ENCODE measurements around the gene ARHGEF7.
A peak's percentile ranks its signal among the peaks of the same experiment; 100 is the strongest.
"Not testable (repeated sequence)": the region's sequence is repeated elsewhere in the genome, so short reads cannot be mapped to it uniquely, and the experiment has no call there.

ARHGEF7 gene

GRCh38 chr13:111171112-111171511 is 56.0 kb downstream of the ARHGEF7 start:
- DNase-seq (ENCODE audit: low read depth, low spot score): no peak

- no peak for DNase-seq (ENCODE audit: low read depth, low spot score)
Measured at GRCh38 chr13:111171629-111172028, 56.5 kb downstream of the ARHGEF7 start.

GRCh38 chr13:111174377-111175114 is 59.4 kb downstream of the ARHGEF7 start:
- DNase-seq (ENCODE audit: low read depth, low spot score): no peak

- DNase-seq (ENCODE audit: low read depth, low spot score): no peak
Measured at GRCh38 chr13:111175372-111175771, 60.3 kb downstream of the ARHGEF7 start.

- no peak for DNase-seq (ENCODE audit: low read depth, low spot score)
Measured at GRCh38 chr13:111175935-111176334, 60.8 kb downstream of the ARHGEF7 start.

- no peak for DNase-seq (ENCODE audit: low read depth, low spot score)
Measured at GRCh38 chr13:111176421-111176820, 61.3 kb downstream of the ARHGEF7 start.

GRCh38 chr13:111177081-111177711 is 62.1 kb downstream of the ARHGEF7 start:
- no peak for DNase-seq (ENCODE audit: low read depth, low spot score)

GRCh38 chr13:111177921-111178320 is 62.8 kb downstream of the ARHGEF7 start:
- DNase-seq (ENCODE audit: low read depth, low spot score): no peak

- DNase-seq (ENCODE audit: low read depth, low spot score): no peak
Measured at GRCh38 chr13:111178402-111178801, 63.3 kb downstream of the ARHGEF7 start.

GRCh38 chr13:111179908-111180760 is 65.0 kb downstream of the ARHGEF7 start:
- DNase-seq (ENCODE audit: low read depth, low spot score): no peak

GRCh38 chr13:111181977-111182376 is 66.9 kb downstream of the ARHGEF7 start:
- no peak for DNase-seq (ENCODE audit: low read depth, low spot score)

GRCh38 chr13:111183087-111183645 is 68.1 kb downstream of the ARHGEF7 start:
- DNase-seq (ENCODE audit: low read depth, low spot score): no peak

- no peak for DNase-seq (ENCODE audit: low read depth, low spot score)
Measured at GRCh38 chr13:111183959-111184358, 68.8 kb downstream of the ARHGEF7 start.

GRCh38 chr13:111184458-111185401 is 69.6 kb downstream of the ARHGEF7 start:
- DNase-seq (ENCODE audit: low read depth, low spot score): no peak

GRCh38 chr13:111186305-111186935 is 71.3 kb downstream of the ARHGEF7 start:
- no peak for DNase-seq (ENCODE audit: low read depth, low spot score)

GRCh38 chr13:111187960-111188541 is 72.9 kb downstream of the ARHGEF7 start:
- DNase-seq (ENCODE audit: low read depth, low spot score): no peak

- peak; percentile 40 for DNase-seq (ENCODE audit: low read depth, low spot score)
Measured at GRCh38 chr13:111189064-111189505, 74.0 kb downstream of the ARHGEF7 start.

- not testable (repeated sequence) for DNase-seq (ENCODE audit: low read depth, low spot score)
Measured at GRCh38 chr13:111189516-111189915, 74.4 kb downstream of the ARHGEF7 start.

GRCh38 chr13:111193223-111193622 is 78.1 kb downstream of the ARHGEF7 start:
- DNase-seq (ENCODE audit: low read depth, low spot score): not testable (repeated sequence)

- not testable (repeated sequence) for DNase-seq (ENCODE audit: low read depth, low spot score)
Measured at GRCh38 chr13:111194651-111195050, 79.5 kb downstream of the ARHGEF7 start.

Data from activated CD4-positive, CD25-positive, alpha-beta regulatory T cell treated with anti-CD3 and anti-CD28 coated beads, Interleukin-2, amount 50 U/mL, for 16 hours (primary cell).